ENCODE measurements around the gene FAM210B.

Gene FAM210B

DNA sequence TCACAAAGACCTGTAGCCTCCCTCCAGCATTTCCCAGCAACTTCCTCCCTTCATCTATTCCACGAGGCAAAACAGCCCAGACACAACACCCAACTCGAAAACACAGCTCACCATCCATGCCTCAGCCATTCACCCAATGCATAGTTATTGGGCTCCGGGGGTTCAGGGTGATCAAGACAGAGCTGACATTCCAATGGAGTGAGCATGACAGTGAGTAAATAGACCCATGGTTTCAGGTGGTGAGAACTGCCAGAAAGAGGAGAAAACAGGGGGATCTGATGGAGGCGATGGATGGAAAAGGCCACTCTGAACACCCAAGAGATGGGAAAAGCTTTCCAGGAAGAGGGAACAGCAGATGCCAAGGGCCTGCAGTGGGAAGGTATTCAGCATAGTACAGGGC is 59.1 kb downstream of the FAM210B start:
- Histone ChIP-seq H3K9me3 (ENCODE audit: control insufficient read depth, low read length) (no peaks in the 10 kb centered on the region), H3K36me3 (ENCODE audit: control insufficient read depth, insufficient read depth, low read length) (no peaks in the 10 kb centered on the region), H3K4me3 (ENCODE audit: insufficient read depth, low read depth, low read length) (no peak overlapping the region), H3K27me3 (ENCODE audit: control insufficient read depth, insufficient read depth, low read length, poor library complexity, severe bottlenecking) (no peaks in the 10 kb centered on the region), H3K4me1 (ENCODE audit: control insufficient read depth, insufficient read depth, low read length) (no peaks in the 10 kb centered on the region), H3K27ac (ENCODE audit: insufficient read depth, low read depth, low read length, poor library complexity, severe bottlenecking) (no peak overlapping the region)
- 88 to 93% methylated on average over 4 of the region's 4 CpGs for WGBS, 2 experiments

All from ectodermal cell (in vitro differentiated cells).